B cell (primary cell): Measurements from ENCODE around the gene SEMA3E. TPM values are rescaled to one million over a fixed set of nuclear protein-coding genes. Genes with fewer than 3 reads are reported as not detected.

Source experiments
- ATAC-seq: fragments of 200-7000 bp; cut with Tn5 transposase; one replicate; pipeline ENCODE4 v1.10.0; 2021; ENCODE audit warnings: low read depth, mild to moderate bottlenecking, moderate number of reproducible peaks, moderate library complexity
- CTCF ChIA-PET: fragments of 350-600 bp; sonication (Branson Sonifier 250); formaldehyde crosslinking; loops from one replicate; lab custom pipeline; 2021; ENCODE audit warnings: antibody characterized with exemption, inconsistent platforms; lab: Charles Lee
- POLR2A ChIA-PET: fragments of 350-600 bp; sonication (Branson Sonifier 250); formaldehyde crosslinking; loops from one replicate; lab custom pipeline; 2021; ENCODE audit warnings: antibody characterized with exemption; lab: Charles Lee
- DNase-seq: peaks from one replicate; pipeline ENCODE4 v3.0.0; 2013
- H2AFZ ChIP-seq: 2 replicates; pipeline ENCODE4 v1.6.1; 2012; ENCODE audit warnings: mild to moderate bottlenecking, low read depth, low read length; ENCODE audit not compliant: insufficient read depth, poor library complexity, severe bottlenecking
- H3K27ac ChIP-seq, 2 donors: 1 replicate in 1 of 2; 2 replicates in 1 of 2; pipeline ENCODE4 v1.5.1; 2012 to 2013; ENCODE audit warnings: low read length in 2 of 2, mild to moderate bottlenecking in 2 of 2, moderate library complexity in 1 of 2
- H3K27me3 ChIP-seq, 4 experiments: fragments of 200-600 bp in 1 of 4; sonication (generic) in 1 of 4; replicated peaks in 1 of 4; 1 replicate in 2 of 4; 2 replicates in 2 of 4; pipeline versions ENCODE4 v1.6.1 to v1.7.0; 2013 to 2016; ENCODE audit warnings: low read length in 3 of 4, mild to moderate bottlenecking in 2 of 4, mixed read lengths in 1 of 4, moderate library complexity in 1 of 4; ENCODE audit not compliant: insufficient read depth in 4 of 4, control insufficient read depth in 3 of 4; ENCODE audit errors: control extremely low read depth in 1 of 4
- H3K36me3 ChIP-seq, 2 experiments: replicated peaks in 1 of 2; 1 replicate in 1 of 2; 2 replicates in 1 of 2; pipeline versions ENCODE4 v1.6.1 to v1.7.1; 2013; ENCODE audit warnings: low read length in 1 of 2; ENCODE audit not compliant: insufficient read depth in 2 of 2, control insufficient read depth in 1 of 2; ENCODE audit errors: control extremely low read depth in 1 of 2, extremely low read depth in 1 of 2
- H3K4me1 ChIP-seq, 2 donors: fragments of 200-600 bp in 1 of 2; sonication (generic) in 1 of 2; 1 replicate in 1 of 2; 2 replicates in 1 of 2; pipeline versions ENCODE4 v1.5.1 to v1.6.1; 2013 to 2017; ENCODE audit warnings: low read length in 2 of 2; ENCODE audit not compliant: control insufficient read depth in 2 of 2, insufficient read depth in 2 of 2
- H3K4me2 ChIP-seq: replicated peaks from 2 replicates; pipeline ENCODE3; 2012; ENCODE audit warnings: mild to moderate bottlenecking, low read depth, low read length; ENCODE audit not compliant: poor library complexity, severe bottlenecking
- H3K4me3 ChIP-seq, 5 experiments: fragments of 200-600 bp in 1 of 5; sonication (generic) in 1 of 5; 1 replicate in 3 of 5; 2 replicates in 2 of 5; pipeline versions ENCODE4 v1.5.1 to v1.7.0; 2011 to 2016; ENCODE audit warnings: low read length in 4 of 5, mild to moderate bottlenecking in 4 of 5, low read depth in 2 of 5, control low read depth in 1 of 5, moderate library complexity in 1 of 5; ENCODE audit not compliant: insufficient read depth in 1 of 5; ENCODE audit errors: control extremely low read depth in 1 of 5, extremely low read depth in 1 of 5
- H3K79me2 ChIP-seq: fragments of 200-600 bp; sonication (generic); one replicate; pipeline ENCODE4 v1.6.0; 2016; ENCODE audit warnings: low read length; ENCODE audit not compliant: control insufficient read depth, insufficient read depth
- H3K9ac ChIP-seq: fragments of 200-600 bp; sonication (generic); 2 replicates; pipeline ENCODE4 v1.6.1; 2017; ENCODE audit warnings: mild to moderate bottlenecking, low read length, moderate library complexity
- H3K9me3 ChIP-seq, 3 donors: one replicate each; pipeline versions ENCODE4 v1.6.1 to v1.7.1; 2013; ENCODE audit warnings: low read length in 2 of 3; ENCODE audit not compliant: control insufficient read depth in 2 of 3, insufficient read depth in 1 of 3; ENCODE audit errors: control extremely low read depth in 1 of 3
- H4K20me1 ChIP-seq: 2 replicates; pipeline ENCODE4 v1.6.0; 2012; ENCODE audit warnings: mild to moderate bottlenecking, low read length; ENCODE audit not compliant: insufficient read depth, control insufficient read depth, poor library complexity, severe bottlenecking
- H3K27ac Mint-ChIP-seq: one replicate; pipeline ENCODE4 v1.8.0; 2021; ENCODE audit warnings: mixed read lengths
- H3K27me3 Mint-ChIP-seq: one replicate; pipeline ENCODE4 v1.8.0; 2021; ENCODE audit warnings: mixed read lengths
- H3K4me1 Mint-ChIP-seq: one replicate; pipeline ENCODE4 v1.8.0; 2021; ENCODE audit warnings: mixed read lengths
- H3K4me3 Mint-ChIP-seq: one replicate; pipeline ENCODE4 v1.8.0; 2021; ENCODE audit warnings: mixed read lengths
- H3K9me3 Mint-ChIP-seq: one replicate; pipeline ENCODE4 v1.8.0; 2022; ENCODE audit warnings: mixed read lengths; ENCODE audit not compliant: insufficient read depth
- CTCF ChIP-seq: fragments of 200-600 bp; IDR thresholded peaks from one replicate; pipeline ENCODE4 v1.8.0; 2022; ENCODE audit warnings: antibody characterized with exemption, mild to moderate bottlenecking
- EZH2 ChIP-seq: IDR thresholded peaks from 2 replicates; pipeline ENCODE4 v1.6.1; 2012; ENCODE audit warnings: borderline replicate concordance, low read depth, mild to moderate bottlenecking, moderate library complexity, low read length; ENCODE audit not compliant: insufficient read depth, poor library complexity, severe bottlenecking
- WGBS: methylation state at CpG from one replicate; pipeline ENCODE4 v1.1.5; 2013; ENCODE audit warnings: missing lambda C conversion rate; ENCODE audit not compliant: insufficient coverage; 5-methylcytosine and 5-hydroxymethylcytosine counted together
- intact Hi-C: fragments of 100-400 bp; cut with micrococcal nuclease; formaldehyde crosslinking; loops from one replicate; pipeline ENCODE4 v1.10.0; 2022
- polyA plus RNA-seq: library from polyadenylated mRNA; depleted of rRNA; stranded (reverse); fragments of >200 nt; gene quantifications from 2 replicates; pipeline ENCODE4 v1.2.3, GENCODE V29; 2012
- total RNA-seq, 2 donors: library from RNA; stranded (reverse); fragments of 120-200 nt in 1 of 2; gene quantifications; 1 replicate in 1 of 2; 2 replicates in 1 of 2; pipeline versions ENCODE4 v1.2.3 to v1.2.4, GENCODE V29; 2013 to 2022

The SEMA3E gene
- total and polyA plus RNA-seq, 2 donors (not counting 1 experiment from before 2014, with no cell fraction given) = not detected

DNA sequence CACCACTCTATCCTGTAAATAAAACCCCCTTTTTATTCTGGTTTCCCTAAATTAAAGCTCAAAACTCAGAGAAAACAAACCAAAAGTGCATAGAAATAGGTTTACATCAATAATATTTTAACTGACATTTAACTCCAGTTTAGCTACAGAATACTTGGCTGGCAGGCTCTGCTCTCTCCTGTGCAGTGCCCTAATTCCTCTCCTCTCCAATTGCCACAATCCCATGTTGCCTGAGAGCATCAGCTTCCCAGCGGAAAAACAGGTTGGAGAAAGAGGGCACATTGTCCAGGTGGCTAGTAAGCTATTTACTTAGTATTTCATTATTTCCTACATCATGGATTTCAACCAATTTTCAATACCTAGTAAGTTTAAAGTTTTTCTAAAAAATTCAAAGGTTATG is 8.7 kb downstream of the SEMA3E start:
- intact Hi-C loops = no loop called here
- no peak overlapping the region for H3K4me3 ChIP-seq
- POLR2A ChIA-PET = no interaction called here

GRCh38 chr7:83633516-83633915 is 15.4 kb downstream of the SEMA3E start:
- intact Hi-C loops = no loop called here
- no peaks in the 10 kb centered on the region for H3K27me3 Mint-ChIP-seq
- TF ChIP-seq EZH2 = no peak
- TF ChIP-seq CTCF = no peak
- H3K27ac ChIP-seq = no peak overlapping the region
- H3K4me1 ChIP-seq = no peaks in the 10 kb centered on the region
- DNase-seq (no peak), ATAC-seq (no peak)
- H3K4me1 Mint-ChIP-seq = no peaks in the 10 kb centered on the region
- POLR2A ChIA-PET = no interaction called here
- no peak overlapping the region for H3K4me2 ChIP-seq
- no peak overlapping the region for H3K4me3 Mint-ChIP-seq
- H2AFZ ChIP-seq = no peak overlapping the region
- no peak overlapping the region for H3K9ac ChIP-seq
- no peak overlapping the region for H3K4me3 ChIP-seq
- no peak overlapping the region for H3K27ac Mint-ChIP-seq
- CTCF ChIA-PET = no interaction called here
- no peaks in the 10 kb centered on the region for H3K79me2 ChIP-seq
- H4K20me1 ChIP-seq = no peaks in the 10 kb centered on the region
- no peaks in the 10 kb centered on the region for H3K36me3 ChIP-seq
- WGBS = no CpG with 5 or more reads among the region's 2 CpGs
- H3K27me3 ChIP-seq = no peaks in the 10 kb centered on the region
- peaks cover 0 to 10% (median 0%) of the 10 kb centered on the region in 3 donors for H3K9me3 ChIP-seq
- H3K9me3 Mint-ChIP-seq = peaks cover 2% of the 10 kb centered on the region

More for the DNA sequence above, 8.7 kb downstream of the SEMA3E start:
- no CpG with 5 or more reads among the region's 1 CpG for WGBS
- H2AFZ ChIP-seq = no peak overlapping the region
- H3K27me3 Mint-ChIP-seq = no peaks in the 10 kb centered on the region
- no peaks in the 10 kb centered on the region for H4K20me1 ChIP-seq
- no peaks in the 10 kb centered on the region for H3K4me1 ChIP-seq
- H3K36me3 ChIP-seq = no peaks in the 10 kb centered on the region
- H3K27ac ChIP-seq = no peak overlapping the region
- no peak overlapping the region for H3K4me3 Mint-ChIP-seq
- H3K79me2 ChIP-seq = no peaks in the 10 kb centered on the region
- H3K27me3 ChIP-seq = no peaks in the 10 kb centered on the region
- H3K9me3 Mint-ChIP-seq = no peaks in the 10 kb centered on the region
- H3K4me2 ChIP-seq = no peak overlapping the region
- H3K9me3 ChIP-seq = no peaks in the 10 kb centered on the region
- no peak for ATAC-seq
- CTCF ChIA-PET = no interaction called here
- H3K4me1 Mint-ChIP-seq = no peaks in the 10 kb centered on the region
- no peak overlapping the region for H3K9ac ChIP-seq
- DNase-seq = no peak
- no peak overlapping the region for H3K27ac Mint-ChIP-seq
- TF ChIP-seq EZH2 = no peak
- TF ChIP-seq CTCF = no peak
